GM21723 (cell line): ENCODE measurements around the gene F12.
"Not testable (repeated sequence)": the region's sequence is repeated elsewhere in the genome, so short reads cannot be mapped to it uniquely, and the experiment has no call there.

ENCODE experiments used
- ATAC-seq: cut with Tn5 transposase; IDR thresholded peaks from one replicate; pipeline ENCODE4 v1.9.1; 2021; ENCODE audit warnings: mild to moderate bottlenecking, moderate library complexity; ENCODE audit not compliant: unreplicated experiment

The F12 gene

DNA sequence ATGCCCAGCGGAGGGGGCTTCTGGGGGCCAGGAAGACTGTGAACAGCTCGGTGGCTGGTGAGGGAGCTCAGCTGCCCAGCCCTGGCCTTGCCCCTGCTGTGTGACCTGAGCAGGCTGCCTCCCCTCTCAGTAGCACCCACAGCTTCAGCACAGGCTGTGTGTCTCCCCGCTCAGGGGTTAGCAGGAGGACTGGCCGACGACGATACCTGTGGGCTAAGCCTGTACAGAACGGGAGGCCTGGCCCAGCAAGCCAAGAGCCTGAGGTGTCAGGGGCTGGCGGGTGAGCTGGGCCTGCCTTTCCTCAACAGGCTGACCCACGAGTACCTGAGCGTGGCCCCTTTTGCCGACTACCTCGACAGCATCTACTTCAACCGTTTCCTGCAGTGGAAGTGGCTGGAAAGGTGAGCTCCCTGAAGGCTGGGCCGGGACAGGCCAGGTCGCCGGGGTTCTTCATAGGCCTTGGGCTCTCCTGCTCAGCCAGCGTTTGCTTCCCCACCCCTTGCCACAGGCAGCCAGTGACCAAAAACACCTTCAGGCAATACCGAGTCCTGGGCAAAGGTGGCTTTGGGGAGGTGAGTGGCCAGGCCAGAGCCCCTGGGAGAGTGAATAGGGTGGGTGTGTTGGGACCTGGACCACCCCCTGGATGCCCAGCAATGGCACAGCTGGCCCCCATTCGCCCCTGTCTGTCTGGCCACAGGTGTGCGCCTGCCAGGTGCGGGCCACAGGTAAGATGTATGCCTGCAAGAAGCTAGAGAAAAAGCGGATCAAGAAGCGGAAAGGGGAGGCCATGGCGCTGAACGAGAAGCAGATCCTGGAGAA lies 23.7 kb upstream of the F12 start:
- ATAC-seq = no peak

DNA sequence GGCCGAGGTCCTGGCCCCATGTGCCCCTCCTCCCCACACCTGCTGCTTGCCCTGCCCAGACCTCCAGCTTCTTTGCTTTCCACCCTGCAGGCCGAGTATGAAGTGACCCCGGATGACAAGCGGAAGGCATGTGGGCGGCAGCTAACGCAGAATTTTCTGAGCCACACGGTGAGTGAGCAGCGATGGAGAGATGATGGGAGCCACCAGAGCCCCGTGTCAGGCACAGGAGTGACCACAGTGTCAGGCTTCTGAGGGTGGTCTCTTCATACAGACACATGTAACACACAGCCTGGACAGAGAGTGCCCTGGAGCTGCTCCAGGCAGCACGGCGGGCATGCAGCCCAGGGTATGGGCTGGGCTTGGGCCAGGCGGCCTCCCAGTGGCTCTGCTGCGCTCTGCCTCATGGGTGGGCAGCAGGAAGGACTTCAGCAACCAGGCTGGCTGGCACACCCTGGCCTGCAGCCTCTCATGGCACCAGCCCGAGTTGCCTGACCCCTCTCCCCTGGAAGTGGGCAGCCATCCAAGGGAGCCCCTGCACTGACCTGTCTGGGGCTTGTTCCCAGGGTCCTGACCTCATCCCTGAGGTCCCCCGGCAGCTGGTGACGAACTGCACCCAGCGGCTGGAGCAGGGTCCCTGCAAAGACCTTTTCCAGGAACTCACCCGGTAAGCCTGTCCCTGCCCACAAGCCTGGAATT lies 22.9 kb upstream of the F12 start:
- no peak for ATAC-seq

DNA sequence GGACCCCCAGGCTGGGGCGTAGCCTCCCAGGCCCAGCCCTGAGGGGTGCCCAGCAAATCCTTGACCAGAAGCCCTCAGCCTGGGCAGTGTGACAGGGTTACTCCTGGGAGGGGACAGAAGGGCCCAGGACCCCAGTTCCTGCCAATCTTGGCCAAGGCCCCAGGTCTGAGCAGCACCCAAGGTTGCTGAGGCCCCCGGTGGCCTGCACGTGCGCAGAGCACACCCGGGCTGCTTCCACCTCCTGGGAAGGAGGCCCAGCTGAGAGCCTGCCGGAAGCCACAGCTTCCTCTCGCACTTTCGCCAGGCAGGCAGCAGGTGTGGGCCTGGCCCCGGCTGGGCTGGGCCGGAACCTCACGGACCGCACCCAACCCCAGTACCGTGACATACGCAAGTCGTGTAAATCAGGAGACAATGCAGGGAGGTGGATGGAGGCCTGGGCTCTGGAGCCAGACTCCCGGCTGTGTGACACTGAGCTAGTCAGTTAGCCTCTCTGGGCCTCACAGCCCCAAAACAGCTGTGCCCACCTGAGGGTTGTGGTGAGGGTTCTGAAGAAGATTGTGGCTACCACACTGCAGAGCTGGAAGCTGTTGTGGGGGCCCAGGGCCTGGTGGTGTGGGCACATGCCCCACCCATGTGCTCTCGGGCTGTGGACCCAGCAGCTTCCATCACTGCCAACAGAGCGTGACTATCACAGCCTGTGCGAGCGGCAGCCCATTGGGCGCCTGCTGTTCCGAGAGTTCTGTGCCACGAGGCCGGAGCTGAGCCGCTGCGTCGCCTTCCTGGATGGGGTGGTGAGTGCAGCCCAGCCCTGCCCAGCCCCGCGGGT lies 22.2 kb upstream of the F12 start:
- ATAC-seq = peak; percentile 46

DNA sequence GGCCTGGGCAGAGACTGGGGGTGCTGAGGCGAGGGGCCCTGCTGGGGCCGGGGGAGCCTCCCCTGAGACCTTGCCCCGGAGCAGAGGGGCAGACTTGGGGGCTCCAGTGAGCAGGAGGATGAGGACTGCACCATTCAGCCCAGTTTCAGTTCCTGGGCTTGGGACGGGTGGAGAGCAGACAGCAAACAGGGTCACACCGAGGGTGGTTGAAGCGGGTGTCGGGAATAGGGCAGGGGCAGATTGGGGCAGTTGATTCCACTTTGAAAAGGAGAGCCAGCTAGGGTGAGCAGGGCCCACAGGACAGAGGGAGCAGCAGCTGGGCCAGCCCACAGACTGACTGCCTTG lies 21.6 kb upstream of the F12 start:
- no peak for ATAC-seq

DNA sequence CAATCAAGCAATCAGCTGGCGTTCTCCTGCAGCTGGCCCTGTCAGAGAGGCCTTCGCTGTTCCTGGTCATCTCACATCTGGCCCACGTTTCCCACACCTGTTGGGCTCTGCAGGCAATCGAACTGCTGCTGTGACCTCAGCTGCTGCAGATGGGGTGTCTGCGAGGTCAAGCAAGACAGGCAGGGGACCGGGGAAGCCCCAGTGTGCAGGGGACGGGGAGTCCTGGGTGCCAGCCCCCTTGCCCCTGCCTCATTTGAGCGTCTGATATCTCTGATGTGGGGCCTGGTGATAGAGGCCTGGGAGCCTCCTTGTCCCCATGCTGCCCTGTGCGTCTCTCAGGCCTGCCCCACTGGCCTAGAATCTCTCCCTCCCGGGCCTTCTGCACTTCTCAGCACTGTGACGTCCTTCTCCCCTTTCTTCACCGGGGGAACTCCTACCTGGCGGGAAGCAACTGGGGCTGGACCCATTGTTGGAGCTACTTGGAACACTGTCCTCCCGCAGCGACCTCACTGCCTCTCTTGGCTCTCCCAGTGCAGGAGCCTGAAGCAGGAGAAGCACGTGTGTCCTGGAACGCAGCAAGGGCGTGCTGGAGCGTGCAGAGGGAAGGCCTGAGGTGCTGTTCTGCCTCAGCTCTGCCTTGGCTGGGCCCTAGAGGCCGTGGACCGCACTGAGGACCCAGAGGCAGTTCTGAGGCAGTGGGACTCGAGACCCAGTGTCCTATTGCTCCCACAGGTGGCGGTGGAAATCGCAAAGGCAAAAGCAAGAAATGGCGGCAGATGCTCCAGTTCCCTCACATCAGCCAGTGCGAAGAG lies 21.0 kb upstream of the F12 start:
- ATAC-seq = no peak

DNA sequence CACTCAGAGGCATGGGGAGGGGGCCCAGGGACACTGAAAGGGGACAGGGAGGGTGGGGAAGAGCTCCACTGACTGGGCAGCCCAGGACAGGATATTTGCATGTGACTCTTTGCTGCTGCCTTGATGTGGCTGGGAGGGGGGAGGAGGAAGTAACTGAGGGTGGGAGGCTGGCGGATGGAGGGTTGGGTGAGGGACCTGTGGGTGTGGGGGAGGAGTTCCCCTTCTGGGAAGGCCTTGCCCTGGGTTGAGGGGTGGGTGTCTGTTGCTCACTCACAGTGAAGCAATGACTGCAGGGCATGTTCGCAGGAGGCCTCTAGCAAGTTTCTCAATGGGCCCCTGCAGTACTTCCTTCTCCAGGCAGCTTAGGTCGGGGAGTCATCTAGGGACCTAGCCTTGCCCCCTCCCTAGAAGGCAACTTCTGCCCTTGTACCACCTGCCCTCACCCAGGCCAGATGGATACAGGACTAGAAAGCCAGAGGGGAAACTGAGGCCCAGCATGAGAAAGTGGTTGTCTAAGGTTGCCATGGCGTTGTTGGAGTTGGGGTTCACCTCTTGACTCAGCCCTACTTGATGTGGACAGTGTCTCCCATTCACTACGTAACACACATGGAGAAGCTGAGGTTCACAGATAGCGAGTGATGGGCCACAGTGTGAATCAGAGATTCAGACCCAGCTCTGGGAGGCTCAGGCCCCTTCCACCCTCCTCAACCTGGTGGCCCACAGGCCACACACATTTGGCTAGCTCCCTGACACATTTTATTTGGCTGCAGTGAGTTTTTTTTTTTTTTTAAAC lies 20.1 kb upstream of the F12 start:
- no peak for ATAC-seq

DNA sequence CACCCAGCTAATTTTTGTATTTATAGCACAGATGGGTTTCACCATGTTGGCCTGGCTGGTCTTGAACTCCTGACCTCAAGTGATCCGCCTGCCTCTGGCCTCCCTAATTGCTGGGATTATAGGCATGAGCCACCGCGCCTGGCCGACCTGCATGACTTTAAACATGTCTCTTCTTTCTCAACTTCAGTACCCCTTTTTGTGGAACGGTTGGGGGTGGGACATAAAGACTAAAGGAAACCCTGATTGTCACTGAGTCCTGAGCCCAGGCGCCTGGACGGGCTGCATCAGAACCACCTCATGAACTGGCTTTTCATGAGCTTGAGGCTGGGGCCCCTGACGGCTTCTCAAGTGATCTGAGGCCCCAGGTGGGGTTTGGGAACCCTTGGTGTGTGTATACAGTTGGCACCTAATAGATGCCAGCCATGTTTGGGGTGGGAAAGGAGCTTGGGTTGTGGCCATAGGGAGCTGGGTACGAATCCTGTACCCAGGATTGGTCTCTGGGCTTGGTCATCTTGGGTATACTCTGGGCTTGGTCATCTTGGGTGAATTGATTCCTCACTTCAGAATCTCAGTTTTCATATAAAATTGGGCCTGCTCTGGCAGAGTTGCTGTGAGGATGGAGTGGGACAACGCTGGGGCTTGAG lies 19.3 kb upstream of the F12 start:
- ATAC-seq = no peak

DNA sequence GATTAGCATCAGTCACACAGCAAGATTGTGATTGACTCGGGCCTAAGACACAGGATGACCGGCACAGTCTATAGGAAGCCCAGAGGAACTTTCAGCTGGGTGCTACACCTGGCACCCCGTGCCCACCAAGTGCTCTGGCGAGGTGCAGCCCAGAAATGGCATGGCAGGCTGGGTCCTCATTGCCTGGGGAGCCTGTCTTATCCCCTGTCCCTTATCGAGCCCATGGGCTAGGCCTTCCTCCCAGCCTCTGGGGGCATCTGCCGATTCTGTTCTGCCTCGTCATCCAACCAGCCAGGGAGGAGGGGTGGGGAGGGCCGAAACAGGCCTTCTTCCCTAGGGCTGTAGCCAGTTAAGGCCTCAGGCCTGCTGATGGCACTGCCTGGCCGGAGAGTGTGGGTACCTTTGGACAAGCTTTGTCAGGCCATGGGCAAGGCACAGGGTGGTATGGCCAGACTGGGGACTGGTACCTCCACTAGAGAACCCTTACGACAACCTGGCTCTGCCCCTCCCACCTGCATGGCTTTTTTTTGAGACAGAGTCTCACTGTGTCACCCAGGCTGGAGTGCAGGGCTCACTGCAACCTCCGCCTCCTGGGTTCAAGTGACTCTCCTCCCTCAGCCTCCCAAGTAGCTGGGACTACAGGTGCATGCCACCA lies 18.7 kb upstream of the F12 start:
- no peak for ATAC-seq

DNA sequence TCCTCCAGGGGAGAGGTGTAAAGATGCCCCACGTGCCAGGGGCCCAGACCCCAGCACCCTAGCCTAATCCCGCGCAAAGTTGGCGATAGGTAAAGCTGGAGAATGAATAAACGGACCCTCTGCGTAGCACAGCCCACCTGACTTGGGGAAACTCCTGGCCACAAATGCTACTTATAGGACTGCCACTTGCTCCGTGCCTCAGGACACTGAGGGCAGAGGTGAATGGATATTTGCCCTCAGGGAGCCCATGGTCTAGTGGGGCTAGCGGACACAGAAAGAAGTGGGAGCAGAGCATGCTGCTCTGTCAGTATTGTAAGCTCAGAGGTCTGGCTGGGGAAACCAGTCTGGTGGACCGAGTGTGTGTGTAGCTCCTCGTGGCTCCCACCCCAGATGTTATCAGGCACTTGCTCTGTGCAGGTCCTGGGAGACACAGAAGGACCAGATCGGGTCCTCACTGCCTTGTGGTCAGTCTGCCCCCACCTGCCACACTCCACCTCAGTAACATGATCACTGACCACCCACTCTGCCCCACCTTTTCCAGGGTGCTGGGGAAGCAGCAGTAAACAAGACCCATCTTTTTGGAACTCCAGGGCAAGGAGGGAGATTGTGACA lies 18.0 kb upstream of the F12 start:
- no peak for ATAC-seq

DNA sequence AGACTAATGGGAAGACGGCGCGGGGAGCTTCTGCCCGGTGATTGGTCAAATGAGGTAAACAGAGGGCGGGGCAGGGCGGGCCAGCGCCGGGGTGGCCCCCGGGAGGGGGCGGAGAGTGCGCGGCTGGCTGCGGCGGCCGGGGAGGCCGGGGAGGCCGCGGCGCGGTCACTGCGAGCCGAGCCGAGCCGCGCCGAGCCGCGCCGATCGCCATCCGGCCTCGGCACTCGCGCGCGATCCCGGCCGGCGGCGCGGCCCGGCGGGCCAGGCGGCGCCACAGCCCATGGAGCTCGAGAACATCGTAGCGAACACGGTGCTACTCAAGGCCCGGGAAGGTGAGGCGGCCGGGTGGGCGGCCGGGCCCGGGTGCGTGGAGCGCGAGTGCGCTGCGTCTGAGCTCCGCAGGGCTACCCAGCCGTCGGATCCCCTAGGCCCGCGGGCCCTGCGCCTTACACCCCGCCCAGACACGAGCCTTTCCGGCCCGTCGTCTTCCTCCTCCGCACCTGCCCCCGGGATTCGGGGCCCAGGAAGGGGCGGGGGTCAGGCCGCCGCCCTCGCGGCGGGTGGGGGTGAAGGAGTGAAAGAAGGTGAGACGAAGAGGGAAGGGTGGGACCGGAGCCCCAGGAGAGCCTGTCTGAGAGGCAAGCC lies 17.3 kb upstream of the F12 start, which contains the start of gene GRK6:
Gene GRK6 (plus strand): TSS at position 111 of the 645 bp plus-strand sequence. CDS start 170 bp downstream, at position 281.
- ATAC-seq = peak; percentile 10

DNA sequence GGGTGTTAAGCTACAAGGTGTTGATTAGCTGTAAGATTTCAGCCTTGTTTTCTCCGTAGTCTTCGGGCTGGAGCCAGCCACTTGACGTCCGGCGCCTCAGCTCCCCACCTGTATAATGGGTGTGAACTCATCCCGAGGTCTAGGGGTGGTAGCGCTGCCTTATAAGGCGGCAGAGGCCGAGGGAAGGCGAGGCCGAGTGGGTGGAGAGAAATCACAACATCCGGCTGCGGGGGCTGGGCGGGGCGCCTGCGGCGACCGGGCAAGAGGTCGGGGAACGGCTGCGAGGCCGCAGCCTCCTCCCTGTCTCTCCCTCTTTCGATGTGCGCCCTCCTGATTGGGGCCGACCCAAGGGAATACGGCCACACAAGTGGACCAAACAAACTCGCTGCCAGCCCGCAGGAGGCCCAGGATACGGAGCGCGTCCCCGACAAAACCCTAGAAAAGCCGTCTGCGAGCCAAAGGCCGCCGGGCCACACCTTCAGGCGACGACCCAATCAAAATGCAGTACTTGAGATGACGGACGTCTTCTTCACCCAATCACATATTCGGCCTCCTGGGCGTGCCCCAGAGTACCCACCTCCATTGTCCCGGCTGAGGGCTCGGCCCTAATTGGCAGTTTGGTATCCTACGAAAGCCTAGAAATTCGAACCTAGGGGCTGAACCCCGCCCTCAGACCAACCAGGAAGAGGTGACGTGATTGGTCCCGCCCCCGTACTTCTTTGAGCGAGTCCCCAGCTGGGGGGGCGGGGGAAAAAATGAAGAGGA lies 16.6 kb upstream of the F12 start:
- peak; percentile 74 for ATAC-seq

DNA sequence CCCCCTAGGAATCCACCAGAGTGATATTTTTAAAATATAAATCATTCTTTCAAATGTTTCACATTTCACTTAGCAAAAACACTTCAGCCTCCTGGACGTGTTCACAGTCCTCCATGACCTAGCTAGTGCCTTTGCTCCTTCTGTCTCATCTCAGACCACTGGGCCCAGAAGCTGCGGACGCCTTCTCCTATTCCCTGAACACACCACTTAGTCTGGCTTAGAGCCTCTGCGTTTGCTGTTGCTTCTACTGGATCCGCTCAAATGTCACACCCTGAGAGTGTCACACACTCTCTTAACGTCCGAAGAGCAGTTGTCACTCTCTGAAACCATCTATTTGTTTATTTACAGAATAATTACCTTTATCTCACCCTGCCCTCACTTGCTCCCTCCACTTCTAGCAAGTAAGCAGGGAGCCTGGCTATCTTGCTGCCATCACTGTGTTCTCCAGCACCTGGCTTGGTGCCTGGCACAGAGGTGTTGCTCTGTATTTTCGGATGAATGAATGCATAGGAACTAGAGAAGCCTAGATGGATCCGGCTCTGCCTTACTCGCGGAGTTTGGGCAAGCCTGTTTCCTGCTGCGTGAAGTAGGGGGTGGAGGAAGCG lies 15.9 kb upstream of the F12 start:
- ATAC-seq = no peak

DNA sequence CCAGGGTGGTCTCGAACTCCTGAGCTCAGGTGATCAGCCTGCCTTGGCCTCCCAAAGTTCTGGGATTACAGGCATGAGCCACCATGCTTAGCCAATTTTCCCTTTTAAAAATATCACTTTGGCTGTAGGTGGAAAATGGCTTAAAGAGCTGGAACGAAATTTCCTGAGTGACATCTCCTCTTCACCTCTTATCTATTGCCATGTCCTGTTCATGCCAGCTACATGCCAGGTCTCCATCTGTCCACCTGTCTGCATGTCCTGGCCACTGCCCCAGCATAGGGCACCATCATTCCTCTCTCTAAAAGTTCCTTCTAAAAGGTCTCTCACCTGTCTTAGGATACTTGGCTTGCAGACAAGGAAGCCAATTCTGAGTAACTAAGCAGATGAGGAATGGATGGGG lies 14.3 kb upstream of the F12 start:
- no peak for ATAC-seq

DNA sequence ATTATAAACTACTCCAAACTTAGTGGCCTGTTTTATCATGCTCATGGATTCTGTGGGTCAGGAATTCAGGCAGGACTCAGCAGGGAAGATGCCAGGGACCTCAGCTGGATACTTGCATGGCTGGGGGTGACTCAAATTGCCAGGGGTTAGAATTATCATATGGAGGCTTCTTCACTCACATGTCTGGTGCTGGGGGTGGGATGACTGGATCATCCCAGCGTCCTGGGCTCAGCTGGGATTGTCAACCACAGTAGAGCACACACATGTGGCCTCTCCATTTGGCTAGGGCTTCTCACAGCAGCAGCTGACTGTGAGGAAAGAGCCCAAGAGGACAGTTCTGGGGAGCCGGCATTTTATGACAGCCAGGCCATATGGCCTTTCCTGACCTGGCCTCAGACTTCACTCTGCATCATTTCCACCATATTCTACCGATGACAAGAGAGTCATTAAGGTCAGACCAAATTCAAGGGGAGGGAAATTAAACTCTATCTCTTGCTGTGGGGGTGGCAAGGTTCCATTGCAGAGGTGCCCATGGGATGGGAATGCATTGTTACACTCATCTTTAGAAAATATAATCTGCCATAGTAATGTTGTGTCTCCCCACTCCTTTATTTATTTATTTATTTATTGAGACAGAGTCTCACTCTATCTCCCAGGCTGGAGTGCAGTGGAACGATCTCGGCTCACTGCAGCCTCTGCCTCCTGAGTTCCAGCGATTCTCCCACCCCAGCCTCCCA lies 11.9 kb upstream of the F12 start:
- ATAC-seq = no peak

DNA sequence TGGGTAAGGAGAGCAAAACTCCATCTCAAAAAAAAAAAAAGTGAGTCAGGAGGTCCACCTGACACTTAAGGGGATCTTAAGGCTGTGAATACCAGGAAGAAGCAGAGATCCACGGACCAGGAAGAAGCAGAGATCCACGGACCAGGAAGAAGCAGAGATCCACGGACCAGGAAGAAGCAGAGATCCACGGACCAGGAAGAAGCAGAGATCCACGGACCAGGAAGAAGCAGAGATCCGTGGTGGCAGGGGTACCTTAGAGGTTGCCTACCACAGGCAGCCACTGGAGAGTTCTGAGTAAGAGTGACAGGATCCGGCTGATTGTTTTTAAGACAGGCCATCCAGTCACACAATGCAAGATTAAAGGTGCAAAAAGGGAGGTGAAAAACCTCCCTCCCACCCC lies 11.1 kb upstream of the F12 start:
- ATAC-seq = not testable (repeated sequence)

DNA sequence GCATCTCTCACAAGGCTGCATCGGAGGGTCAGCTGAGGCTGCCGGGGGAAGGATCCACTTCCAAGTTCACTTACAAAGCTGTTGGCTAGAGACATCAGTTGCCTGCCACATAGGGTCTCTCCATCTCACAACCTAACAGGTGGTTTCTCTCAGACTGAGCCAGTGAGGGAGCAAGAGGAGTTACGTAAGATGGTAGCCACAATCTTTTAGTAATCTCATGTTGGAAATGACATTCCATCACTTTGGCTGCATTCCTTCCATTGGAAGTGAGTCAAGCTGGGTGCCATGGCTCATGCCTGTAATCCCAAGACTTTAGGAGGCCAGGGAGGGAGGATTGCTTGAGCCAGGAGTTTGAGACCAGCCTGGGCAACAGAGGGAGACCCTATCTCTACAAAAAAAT lies 9.7 kb upstream of the F12 start:
- ATAC-seq = no peak
